Right lobe of liver (tissue), 6 donors: ENCODE results near the gene CPSF4. TPM values are rescaled to one million over a fixed set of nuclear protein-coding genes. Genes with fewer than 3 reads are reported as not detected.

ENCODE experiments used
- ATAC-seq, 4 donors: fragments of 200-7000 bp; cut with Tn5 transposase; one replicate each; pipeline ENCODE4 v1.9.1; 2020; ENCODE audit warnings: mild to moderate bottlenecking in 4 of 4, moderate library complexity in 4 of 4
- DNase-seq, 3 donors: peaks; one replicate each; pipeline ENCODE4 v3.0.0-alpha.2; 2020
- H3K27ac ChIP-seq, 3 donors: fragments of 200-600 bp; one replicate each; pipeline ENCODE4 v1.8.0; 2022
- H3K27me3 ChIP-seq, 2 donors: fragments of 200-600 bp; one replicate each; pipeline ENCODE4 v1.8.0; 2022
- H3K36me3 ChIP-seq, 4 donors: fragments of 200-600 bp; sonication (generic) in 1 of 4; one replicate each; pipeline versions ENCODE4 v1.5.1 to v1.8.0; 2017 to 2022; ENCODE audit warnings: control low read depth in 1 of 4
- H3K4me1 ChIP-seq, 4 donors: fragments of 200-600 bp; sonication (generic) in 1 of 4; one replicate each; pipeline versions ENCODE4 v1.5.1 to v1.8.0; 2017 to 2022; ENCODE audit warnings: control low read depth in 1 of 4
- H3K4me3 ChIP-seq, 3 donors: fragments of 200-600 bp; one replicate each; pipeline ENCODE4 v1.8.0; 2022
- H3K9me3 ChIP-seq, 4 donors: fragments of 200-600 bp; sonication (generic) in 1 of 4; one replicate each; pipeline versions ENCODE4 v1.5.1 to v1.8.0; 2017 to 2022; ENCODE audit warnings: control low read depth in 1 of 4
- POLR2A ChIP-seq: fragments of 450-650 bp; IDR thresholded peaks from one replicate; pipeline ENCODE4 v1.6.1; 2017; ENCODE audit warnings: antibody characterized with exemption, mild to moderate bottlenecking
- WGBS: methylation state at CpG from one replicate; pipeline ENCODE4 v1.1.6; 2018; ENCODE audit warnings: low coverage, low lambda C conversion rate; ENCODE audit not compliant: insufficient coverage; ENCODE audit errors: missing lambda C conversion rate; 5-methylcytosine and 5-hydroxymethylcytosine counted together
- intact Hi-C, 2 donors: fragments of 100-400 bp; cut with DNase I; formaldehyde crosslinking; loops; one replicate each; pipeline versions ENCODE4 v1.11.2 to v1.14.1; 2022
- total RNA-seq, 6 experiments: library from RNA; depleted of rRNA in 2 of 6; stranded (reverse); fragments of >200 nt in 2 of 6; fragmentation: NEBNext Ultra II Directional in 3 of 6; extraction: Animal tissue kit (Norgen Biotek cat#: 25700) in 3 of 6; gene quantifications; one replicate each; pipeline versions ENCODE4 v1.1.0 to v1.2.4, GENCODE V29; 2016 to 2023
- TF ChIP-seq, protein P1 (sequence below), 4 donors: fragments of 200-600 bp in 3 of 4; fragments of 450-650 bp in 1 of 4; IDR thresholded peaks; one replicate each; pipeline versions ENCODE4 v1.5.1 to v1.8.0; 2016 to 2022; ENCODE audit warnings: antibody characterized with exemption in 4 of 4, mild to moderate bottlenecking in 2 of 4
- donor health status: DM: no; HTN: yes; CAD: no.
- donor health status: DM: no; HTN: no; CAD: no.
- donor health status: DM: no; HTN: no; CAD: no.
- donor health status: DM: no; HTN: yes; CAD: no.
- donor health status: DM: no; HTN: yes; CAD: no.

Gene CPSF4
- total RNA-seq, 6 experiments from 2014 or later, result 10.1 to 16.7 (median 12.0) TPM

DNA sequence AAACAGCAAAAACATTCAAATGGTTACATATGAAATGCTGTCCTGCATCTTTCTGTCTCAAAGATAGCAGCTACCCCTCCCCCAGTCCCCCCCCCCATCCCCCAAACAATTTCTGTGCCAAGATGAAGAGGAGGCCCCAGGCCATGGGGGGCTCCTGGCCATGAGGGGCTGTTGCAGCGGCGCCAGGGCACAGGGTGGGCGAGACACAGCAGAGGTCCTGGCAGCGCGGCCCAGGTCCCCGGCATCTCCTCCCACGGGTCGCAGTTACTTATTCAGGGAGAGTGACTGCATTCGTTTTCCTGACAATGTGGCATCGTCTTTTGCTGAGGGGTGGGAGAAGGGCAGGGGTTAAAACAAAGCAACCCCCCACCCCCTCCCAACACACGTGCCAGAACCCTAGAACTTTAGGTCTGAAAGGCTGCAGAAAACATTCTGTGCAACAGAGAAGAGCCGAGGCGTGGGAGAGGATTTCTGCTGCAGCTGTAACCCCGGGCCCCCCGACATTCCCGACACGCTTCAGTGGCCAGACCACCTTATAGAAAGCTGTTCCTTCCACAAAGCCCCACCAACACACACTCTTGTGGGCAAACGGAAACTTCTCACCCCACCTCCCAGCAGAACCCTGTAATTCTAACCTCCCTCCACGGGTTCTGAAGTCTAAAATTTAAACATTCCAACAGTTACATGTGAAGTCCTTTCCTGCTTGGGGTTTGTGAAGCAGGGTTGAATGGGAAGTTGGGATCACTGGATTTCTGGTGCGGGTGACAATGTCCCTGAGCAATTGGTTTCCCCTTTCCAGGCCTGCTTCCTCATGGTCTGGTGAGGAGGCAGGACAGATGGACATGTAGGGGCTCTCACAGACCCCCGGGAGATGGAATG lies 42.1 kb upstream of the CPSF4 start:
- WGBS, result 88% methylated on average over 16 of the region's 21 CpGs
- TF ChIP-seq, protein P1, sequence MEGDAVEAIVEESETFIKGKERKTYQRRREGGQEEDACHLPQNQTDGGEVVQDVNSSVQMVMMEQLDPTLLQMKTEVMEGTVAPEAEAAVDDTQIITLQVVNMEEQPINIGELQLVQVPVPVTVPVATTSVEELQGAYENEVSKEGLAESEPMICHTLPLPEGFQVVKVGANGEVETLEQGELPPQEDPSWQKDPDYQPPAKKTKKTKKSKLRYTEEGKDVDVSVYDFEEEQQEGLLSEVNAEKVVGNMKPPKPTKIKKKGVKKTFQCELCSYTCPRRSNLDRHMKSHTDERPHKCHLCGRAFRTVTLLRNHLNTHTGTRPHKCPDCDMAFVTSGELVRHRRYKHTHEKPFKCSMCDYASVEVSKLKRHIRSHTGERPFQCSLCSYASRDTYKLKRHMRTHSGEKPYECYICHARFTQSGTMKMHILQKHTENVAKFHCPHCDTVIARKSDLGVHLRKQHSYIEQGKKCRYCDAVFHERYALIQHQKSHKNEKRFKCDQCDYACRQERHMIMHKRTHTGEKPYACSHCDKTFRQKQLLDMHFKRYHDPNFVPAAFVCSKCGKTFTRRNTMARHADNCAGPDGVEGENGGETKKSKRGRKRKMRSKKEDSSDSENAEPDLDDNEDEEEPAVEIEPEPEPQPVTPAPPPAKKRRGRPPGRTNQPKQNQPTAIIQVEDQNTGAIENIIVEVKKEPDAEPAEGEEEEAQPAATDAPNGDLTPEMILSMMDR (IDR thresholded peaks at IDR 0.05), result no peak
- no peak for TF ChIP-seq POLR2A
- H3K27ac ChIP-seq, result peak overlapping the region in 1 of 3 donors; percentile 8
- no peak for DNase-seq
- intact Hi-C loops, result no loop called here
- H3K27me3 ChIP-seq, result no peaks in the 10 kb centered on the region
- no peak overlapping the region for H3K4me3 ChIP-seq
- peaks cover 0 to 19% (median 8%) of the 10 kb centered on the region in 4 donors for H3K4me1 ChIP-seq
- H3K36me3 ChIP-seq, result peaks cover 0 to 52% (median 14%) of the 10 kb centered on the region in 4 donors
- H3K9me3 ChIP-seq, result no peaks in the 10 kb centered on the region
- ATAC-seq, result no peak

DNA sequence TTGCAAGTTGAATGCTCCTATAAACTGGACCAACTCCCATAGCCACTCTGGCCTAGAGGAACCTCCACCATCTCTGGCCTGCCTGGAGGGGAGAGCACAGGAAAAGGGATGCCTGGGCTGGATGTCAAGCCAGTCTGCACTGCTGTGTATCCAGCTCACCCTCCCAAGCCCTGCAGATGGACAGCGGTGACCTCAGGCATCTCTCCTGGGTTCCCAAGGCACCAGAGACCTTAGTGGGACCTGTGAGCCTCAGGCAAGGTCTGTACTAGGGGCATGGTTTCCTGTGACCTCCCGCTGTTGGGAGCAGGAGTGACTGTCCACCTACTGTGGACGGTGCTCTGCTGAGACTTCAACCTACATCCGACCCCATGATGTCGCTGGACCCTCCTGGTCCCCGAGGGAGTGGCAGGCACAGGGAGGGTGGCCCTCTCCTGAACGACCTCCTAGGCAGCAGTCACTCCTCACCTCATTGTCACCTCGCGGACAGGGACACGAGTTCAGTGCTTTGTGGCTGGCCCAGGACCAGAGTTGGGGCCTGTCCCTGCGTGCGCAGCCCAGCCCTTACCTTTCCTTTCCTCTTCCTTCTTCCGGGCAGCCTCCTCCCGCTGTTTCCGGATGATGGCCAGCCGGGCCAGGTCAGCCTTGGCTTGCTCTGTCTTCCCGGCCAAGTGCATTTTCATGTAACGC lies 41.3 kb upstream of the CPSF4 start:
- H3K4me1 ChIP-seq, result peaks cover 0 to 15% (median 7%) of the 10 kb centered on the region in 4 donors
- ATAC-seq (no peak), DNase-seq (no peak)
- no peaks in the 10 kb centered on the region for H3K27me3 ChIP-seq
- 86% methylated on average over 8 of the region's 18 CpGs for WGBS
- no peak overlapping the region for H3K4me3 ChIP-seq
- H3K9me3 ChIP-seq, result no peaks in the 10 kb centered on the region
- intact Hi-C loops, result no loop called here
- H3K27ac ChIP-seq, result no peak overlapping the region
- peaks cover 0 to 59% (median 14%) of the 10 kb centered on the region in 4 donors for H3K36me3 ChIP-seq
- no peak for TF ChIP-seq POLR2A
- TF ChIP-seq, protein P1 (IDR thresholded peaks at IDR 0.05), result no peak

DNA sequence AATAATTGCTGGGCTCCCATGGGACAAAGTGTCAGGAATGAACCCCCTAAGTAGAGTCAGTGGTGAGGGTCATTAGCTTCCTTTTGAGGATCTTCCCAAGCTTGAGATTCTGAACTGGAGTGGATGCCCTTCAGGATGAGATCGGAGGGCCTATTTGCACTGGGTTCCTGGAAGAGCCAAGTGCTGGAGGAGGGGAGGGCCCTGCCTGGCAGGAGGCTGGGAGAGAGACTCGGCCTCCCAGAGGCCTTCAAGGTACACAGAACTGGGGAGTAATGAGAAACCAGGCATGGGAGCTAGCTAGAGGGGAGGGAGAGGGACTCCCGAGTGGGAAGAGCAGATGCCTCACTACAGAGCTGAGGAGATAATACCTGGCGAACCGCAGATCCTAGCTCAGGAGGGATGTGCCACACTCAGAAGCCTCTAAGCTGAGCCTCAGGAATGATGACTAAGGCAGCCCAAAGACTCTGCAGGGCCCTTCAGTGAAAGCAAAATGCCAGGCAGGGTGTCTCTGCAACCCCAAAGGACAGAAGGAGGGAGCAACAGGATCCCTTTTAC lies 39.8 kb upstream of the CPSF4 start:
- peaks cover 0 to 67% (median 12%) of the 10 kb centered on the region in 4 donors for H3K36me3 ChIP-seq
- no peak overlapping the region for H3K27ac ChIP-seq
- intact Hi-C loops, result no loop called here
- WGBS, result 75% methylated on average over 2 of the region's 5 CpGs
- H3K9me3 ChIP-seq, result no peaks in the 10 kb centered on the region
- DNase-seq (no peak), ATAC-seq (no peak)
- TF ChIP-seq, protein P1 (IDR thresholded peaks at IDR 0.05), result no peak
- TF ChIP-seq POLR2A, result no peak
- H3K4me3 ChIP-seq, result no peak overlapping the region
- H3K4me1 ChIP-seq, result peaks cover 0 to 7% (median 0%) of the 10 kb centered on the region in 4 donors
- H3K27me3 ChIP-seq, result no peaks in the 10 kb centered on the region

DNA sequence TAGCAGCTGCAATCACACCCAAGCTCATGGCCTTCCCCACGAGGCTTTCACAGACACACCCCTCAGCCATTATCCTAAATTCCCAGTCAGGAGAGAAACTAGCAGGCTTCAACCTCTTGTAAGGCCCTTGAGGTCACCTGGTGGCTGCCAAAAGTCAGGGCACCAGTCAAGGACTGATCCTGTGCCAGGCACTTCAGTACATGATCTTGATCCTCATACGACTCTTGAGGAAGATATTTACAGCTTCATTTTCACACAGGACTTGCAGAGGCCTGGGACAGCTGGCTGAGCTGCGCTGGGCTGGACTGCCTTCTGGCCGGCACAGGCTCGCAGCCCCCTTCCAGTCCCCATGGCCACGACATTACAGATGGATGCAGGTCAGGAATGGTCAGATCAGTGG lies 39.1 kb upstream of the CPSF4 start:
- DNase-seq (no peak), ATAC-seq (no peak)
- Histone ChIP-seq H3K4me3 (no peak overlapping the region), H3K9me3 (no peaks in the 10 kb centered on the region), H3K4me1 (peaks cover 0 to 7% (median 0%) of the 10 kb centered on the region in 4 donors), H3K27me3 (no peaks in the 10 kb centered on the region), H3K27ac (no peak overlapping the region), H3K36me3 (peaks cover 0 to 62% (median 12%) of the 10 kb centered on the region in 4 donors)
- 73% methylated on average over 3 of the region's 6 CpGs for WGBS
- intact Hi-C loops, result no loop called here
- TF ChIP-seq, protein P1 (IDR thresholded peaks at IDR 0.05), result no peak
- no peak for TF ChIP-seq POLR2A
